ENCODE data around the gene TOPAZ1. TPM values are rescaled to one million over a fixed set of nuclear protein-coding genes. Genes with fewer than 3 reads are reported as not detected.

TOPAZ1 gene
- total RNA-seq, 4 donors from 2014 or later, result 0.28 TPM; not detected in 3

DNA sequence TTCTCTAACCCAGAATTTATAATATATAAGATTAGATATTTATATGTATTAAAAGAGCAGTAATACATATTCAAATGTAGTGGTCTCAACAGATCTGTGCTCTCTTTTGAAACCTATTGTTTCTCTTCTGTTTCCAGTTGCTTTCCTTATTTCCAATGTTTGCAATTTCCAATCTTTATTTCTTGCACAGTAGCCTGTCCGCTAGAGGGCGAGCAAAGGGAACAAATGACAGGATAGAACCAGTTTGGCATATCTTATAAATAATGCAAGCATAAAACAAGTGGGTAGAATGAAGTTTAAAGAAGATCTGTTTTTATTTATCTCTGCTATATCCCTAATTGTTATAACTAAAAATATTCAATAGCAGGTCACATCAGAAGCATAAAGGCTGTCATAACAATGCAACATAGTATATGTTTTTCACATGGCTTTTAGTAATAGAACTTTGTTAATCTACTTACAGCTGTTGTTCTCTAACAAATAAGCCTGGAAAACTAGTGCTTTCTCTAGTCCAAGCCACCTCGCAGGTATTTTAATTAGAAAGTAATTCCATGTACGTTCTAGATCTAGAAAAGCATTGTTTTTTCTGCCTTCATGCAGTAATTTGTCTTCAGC lies 81.8 kb downstream of the TOPAZ1 start:
- TF ChIP-seq, protein P1, sequence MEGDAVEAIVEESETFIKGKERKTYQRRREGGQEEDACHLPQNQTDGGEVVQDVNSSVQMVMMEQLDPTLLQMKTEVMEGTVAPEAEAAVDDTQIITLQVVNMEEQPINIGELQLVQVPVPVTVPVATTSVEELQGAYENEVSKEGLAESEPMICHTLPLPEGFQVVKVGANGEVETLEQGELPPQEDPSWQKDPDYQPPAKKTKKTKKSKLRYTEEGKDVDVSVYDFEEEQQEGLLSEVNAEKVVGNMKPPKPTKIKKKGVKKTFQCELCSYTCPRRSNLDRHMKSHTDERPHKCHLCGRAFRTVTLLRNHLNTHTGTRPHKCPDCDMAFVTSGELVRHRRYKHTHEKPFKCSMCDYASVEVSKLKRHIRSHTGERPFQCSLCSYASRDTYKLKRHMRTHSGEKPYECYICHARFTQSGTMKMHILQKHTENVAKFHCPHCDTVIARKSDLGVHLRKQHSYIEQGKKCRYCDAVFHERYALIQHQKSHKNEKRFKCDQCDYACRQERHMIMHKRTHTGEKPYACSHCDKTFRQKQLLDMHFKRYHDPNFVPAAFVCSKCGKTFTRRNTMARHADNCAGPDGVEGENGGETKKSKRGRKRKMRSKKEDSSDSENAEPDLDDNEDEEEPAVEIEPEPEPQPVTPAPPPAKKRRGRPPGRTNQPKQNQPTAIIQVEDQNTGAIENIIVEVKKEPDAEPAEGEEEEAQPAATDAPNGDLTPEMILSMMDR (IDR thresholded peaks at IDR 0.05), result peak; percentile 66 to 75 (median 70)
- TF ChIP-seq POLR2A (IDR thresholded peaks at IDR 0.05), result no peak
- Histone ChIP-seq H3K36me3 (no peaks in the 10 kb centered on the region), H3K9me3 (no peaks in the 10 kb centered on the region), H3K27ac (no peak overlapping the region), H3K4me1 (no peaks in the 10 kb centered on the region), H3K4me3 (no peak overlapping the region), H3K27me3 (no peaks in the 10 kb centered on the region)
- DNase-seq, result peak; percentile 63 to 72
- intact Hi-C loops (cut with DNase I; ENCODE audit: low total_unique reads), result no loop called here

DNA sequence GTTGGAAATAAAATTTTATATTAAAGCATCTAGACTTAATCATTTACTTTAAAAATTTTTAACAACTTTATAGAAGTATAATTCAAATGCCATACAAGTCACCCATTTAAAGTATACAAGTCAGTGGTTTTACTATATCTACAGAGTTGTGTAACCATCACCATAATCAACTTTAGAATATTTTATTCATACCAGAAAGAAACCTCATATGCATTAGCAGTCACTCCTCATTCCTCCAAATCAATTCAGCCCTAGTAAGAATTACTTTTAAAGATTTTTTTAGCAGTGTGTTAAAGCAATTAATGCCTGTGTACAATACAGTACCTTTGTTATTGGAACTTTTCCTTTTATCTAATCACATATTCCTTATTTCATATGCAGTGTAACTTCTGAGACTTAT lies 82.9 kb downstream of the TOPAZ1 start:
- H3K4me3 ChIP-seq, result no peak overlapping the region
- DNase-seq, result no peak
- H3K4me1 ChIP-seq, result no peaks in the 10 kb centered on the region
- intact Hi-C loops (cut with DNase I; ENCODE audit: low total_unique reads), result no loop called here
- H3K27me3 ChIP-seq, result no peaks in the 10 kb centered on the region
- TF ChIP-seq, protein P1 (IDR thresholded peaks at IDR 0.05), result no peak
- no peak for TF ChIP-seq POLR2A (IDR thresholded peaks at IDR 0.05)
- H3K27ac ChIP-seq, result no peak overlapping the region
- H3K36me3 ChIP-seq, result no peaks in the 10 kb centered on the region
- no peaks in the 10 kb centered on the region for H3K9me3 ChIP-seq

DNA sequence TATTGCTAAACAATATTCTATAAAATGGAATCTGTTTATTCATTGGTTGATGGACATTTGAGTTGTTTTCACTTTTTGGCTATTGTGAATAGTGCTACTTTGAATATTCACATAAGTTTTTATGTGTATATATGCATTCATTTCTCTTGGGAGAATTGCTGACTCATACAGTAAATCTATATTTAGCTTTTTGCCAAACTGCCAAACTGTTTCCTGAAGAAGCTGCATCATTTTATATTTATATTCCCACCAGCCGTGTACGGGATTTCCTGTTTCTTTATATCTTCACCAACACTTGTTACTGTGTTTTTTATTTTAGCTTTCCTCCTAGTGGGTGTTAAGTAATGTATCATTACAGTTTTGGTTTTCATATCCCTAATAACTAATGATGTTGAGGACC lies 84.3 kb downstream of the TOPAZ1 start:
- no peaks in the 10 kb centered on the region for H3K4me1 ChIP-seq
- no peak overlapping the region for H3K4me3 ChIP-seq
- H3K36me3 ChIP-seq, result no peaks in the 10 kb centered on the region
- TF ChIP-seq POLR2A (IDR thresholded peaks at IDR 0.05), result no peak
- TF ChIP-seq, protein P1 (IDR thresholded peaks at IDR 0.05), result no peak
- H3K27me3 ChIP-seq, result no peaks in the 10 kb centered on the region
- H3K27ac ChIP-seq, result no peak overlapping the region
- no peaks in the 10 kb centered on the region for H3K9me3 ChIP-seq
- DNase-seq, result no peak
- intact Hi-C loops (cut with DNase I; ENCODE audit: low total_unique reads), result no loop called here

GRCh38 chr3:44326515-44326914 lies 84.8 kb downstream of the TOPAZ1 start:
- no peaks in the 10 kb centered on the region for H3K9me3 ChIP-seq

GRCh38 chr3:44329946-44330345 lies 88.3 kb downstream of the TOPAZ1 start:
- no peak overlapping the region for H3K4me3 ChIP-seq
- DNase-seq, result no peak
- H3K36me3 ChIP-seq, result no peaks in the 10 kb centered on the region
- intact Hi-C loops (cut with DNase I; ENCODE audit: low total_unique reads), result no loop called here
- H3K27ac ChIP-seq, result no peak overlapping the region
- H3K4me1 ChIP-seq, result no peaks in the 10 kb centered on the region
- H3K27me3 ChIP-seq, result no peaks in the 10 kb centered on the region
- no peaks in the 10 kb centered on the region for H3K9me3 ChIP-seq
- TF ChIP-seq, protein P1 (IDR thresholded peaks at IDR 0.05), result no peak
- no peak for TF ChIP-seq POLR2A (IDR thresholded peaks at IDR 0.05)

More at GRCh38 chr3:44326515-44326914, 84.8 kb downstream of the TOPAZ1 start:
- Histone ChIP-seq H3K36me3 (no peaks in the 10 kb centered on the region), H3K4me3 (no peak overlapping the region), H3K27ac (no peak overlapping the region), H3K27me3 (no peaks in the 10 kb centered on the region), H3K4me1 (no peaks in the 10 kb centered on the region)
- intact Hi-C loops (cut with DNase I; ENCODE audit: low total_unique reads), result no loop called here
- no peak for DNase-seq
- no peak for TF ChIP-seq POLR2A (IDR thresholded peaks at IDR 0.05)

DNA sequence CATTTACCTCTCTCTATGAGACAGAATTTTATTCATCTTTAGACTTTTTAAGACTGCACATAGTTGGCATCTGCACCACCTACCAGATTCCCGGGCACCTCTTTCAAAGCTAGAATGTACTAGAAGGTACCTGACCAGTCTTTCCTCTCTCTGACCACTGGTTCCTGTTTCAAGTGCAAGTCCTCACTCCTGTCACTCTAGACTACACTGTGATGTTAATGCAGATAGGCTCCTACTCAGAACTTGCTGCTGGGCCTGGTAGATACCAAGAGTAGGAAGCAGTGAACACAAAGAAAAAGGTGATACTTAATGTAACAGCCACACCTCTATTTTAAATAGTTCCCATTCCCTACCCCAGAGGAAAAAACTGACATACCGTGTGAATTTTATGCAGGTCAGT lies 88.8 kb downstream of the TOPAZ1 start:
- Histone ChIP-seq H3K27ac (no peak overlapping the region), H3K27me3 (no peaks in the 10 kb centered on the region), H3K9me3 (no peaks in the 10 kb centered on the region), H3K4me1 (no peaks in the 10 kb centered on the region), H3K4me3 (no peak overlapping the region), H3K36me3 (no peaks in the 10 kb centered on the region)
- TF ChIP-seq POLR2A (IDR thresholded peaks at IDR 0.05), result no peak
- TF ChIP-seq, protein P1 (IDR thresholded peaks at IDR 0.05), result no peak
- intact Hi-C loops (cut with DNase I; ENCODE audit: low total_unique reads), result no loop called here
- no peak for DNase-seq
